IgD-negative memory B cell (primary cell): ENCODE data around the gene RNU1-1. TPM values are rescaled to one million over a fixed set of nuclear protein-coding genes. Genes with fewer than 3 reads are reported as not detected.
A peak's percentile ranks its signal among the peaks of the same experiment; 100 is the strongest.
"Not testable (repeated sequence)": the region's sequence is repeated elsewhere in the genome, so short reads cannot be mapped to it uniquely, and the experiment has no call there.

ENCODE experiments used
- H3K27ac Mint-ChIP-seq, 3 donors: one replicate each; pipeline ENCODE4 v1.8.0; 2020 to 2022; ENCODE audit warnings: mild to moderate bottlenecking in 3 of 3, mixed read lengths in 3 of 3, moderate library complexity in 1 of 3
- H3K27me3 Mint-ChIP-seq: one replicate; pipeline ENCODE4 v1.8.0; 2021; ENCODE audit warnings: mixed read lengths
- H3K36me3 Mint-ChIP-seq: one replicate; pipeline ENCODE4 v1.8.0; 2020; ENCODE audit warnings: mild to moderate bottlenecking, mixed read lengths
- H3K4me1 Mint-ChIP-seq, 3 donors: one replicate each; pipeline ENCODE4 v1.8.0; 2020 to 2022; ENCODE audit warnings: mixed read lengths in 3 of 3, mild to moderate bottlenecking in 1 of 3
- H3K4me3 Mint-ChIP-seq, 4 donors: one replicate each; pipeline ENCODE4 v1.8.0; 2020 to 2022; ENCODE audit warnings: mild to moderate bottlenecking in 4 of 4, mixed read lengths in 4 of 4, moderate library complexity in 3 of 4
- H3K9me3 Mint-ChIP-seq, 3 donors: one replicate each; pipeline ENCODE4 v1.8.0; 2020 to 2021; ENCODE audit warnings: mixed read lengths in 3 of 3, mild to moderate bottlenecking in 1 of 3
- polyA plus RNA-seq: library from polyadenylated mRNA; unstranded; fragments of 300-500 nt; fragmentation: Illumina TruSeq; gene quantifications from one replicate; pipeline ENCODE4 v1.2.3, GENCODE V29; 2021

The RNU1-1 gene
- polyA plus RNA-seq, 1 donor from 2014 or later: not detected

DNA sequence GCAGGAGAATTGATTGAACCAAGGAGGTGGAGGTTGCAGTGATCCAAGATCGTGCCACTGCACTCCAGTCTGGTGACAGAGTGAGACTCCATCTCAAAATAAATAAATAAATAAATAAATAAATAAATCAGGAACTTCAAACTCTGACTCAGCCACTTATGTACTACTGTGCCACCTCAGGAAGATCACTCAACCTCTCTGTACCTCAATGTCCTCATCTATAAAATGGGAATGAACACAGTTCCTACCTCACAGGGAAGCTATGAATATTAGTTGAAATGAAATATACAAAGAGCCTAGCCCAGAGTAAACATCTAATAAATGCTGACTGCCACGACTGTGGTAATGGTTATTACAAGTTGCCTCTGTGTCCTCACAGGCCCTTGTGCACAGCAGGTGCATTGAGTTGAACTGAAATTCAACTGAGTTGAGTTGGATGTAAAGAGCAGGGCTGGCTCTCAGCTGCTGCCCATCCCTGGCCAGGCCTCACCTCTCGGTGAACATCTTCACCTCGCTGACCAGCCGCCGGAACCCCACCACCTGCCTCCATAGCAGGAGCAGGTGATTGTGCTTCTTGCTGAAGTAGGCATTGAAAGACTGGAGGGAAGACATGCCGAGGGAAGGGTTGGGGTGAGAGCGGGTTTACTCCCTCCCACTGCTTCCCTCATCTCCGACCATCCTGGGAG lies 24.7 kb downstream of the RNU1-1 start:
- H3K4me1 Mint-ChIP-seq, H3K36me3 Mint-ChIP-seq, H3K9me3 Mint-ChIP-seq, H3K27me3 Mint-ChIP-seq, H3K27ac Mint-ChIP-seq, H3K4me3 Mint-ChIP-seq: not testable (repeated sequence)

DNA sequence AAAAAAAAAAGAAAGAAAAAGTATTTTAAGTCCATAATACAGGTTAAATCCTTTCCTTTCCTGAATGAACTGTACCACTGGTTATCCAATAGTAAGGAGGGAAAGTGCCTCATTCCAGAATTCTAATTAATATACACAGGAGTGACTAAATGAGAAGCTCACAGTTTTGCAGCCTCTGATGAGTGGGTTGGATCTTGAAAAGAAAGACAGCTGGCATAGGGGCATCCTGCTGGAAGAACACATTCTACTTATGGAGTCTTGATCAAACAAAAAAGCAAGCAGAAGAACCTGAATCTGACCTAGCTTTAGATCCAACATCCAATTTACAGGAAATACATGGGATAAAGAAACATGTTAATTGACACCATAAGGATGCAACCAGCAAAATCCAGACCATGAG lies 27.1 kb downstream of the RNU1-1 start:
- H3K9me3 Mint-ChIP-seq, H3K27ac Mint-ChIP-seq, H3K4me1 Mint-ChIP-seq, H3K36me3 Mint-ChIP-seq, H3K27me3 Mint-ChIP-seq, H3K4me3 Mint-ChIP-seq: not testable (repeated sequence)

DNA sequence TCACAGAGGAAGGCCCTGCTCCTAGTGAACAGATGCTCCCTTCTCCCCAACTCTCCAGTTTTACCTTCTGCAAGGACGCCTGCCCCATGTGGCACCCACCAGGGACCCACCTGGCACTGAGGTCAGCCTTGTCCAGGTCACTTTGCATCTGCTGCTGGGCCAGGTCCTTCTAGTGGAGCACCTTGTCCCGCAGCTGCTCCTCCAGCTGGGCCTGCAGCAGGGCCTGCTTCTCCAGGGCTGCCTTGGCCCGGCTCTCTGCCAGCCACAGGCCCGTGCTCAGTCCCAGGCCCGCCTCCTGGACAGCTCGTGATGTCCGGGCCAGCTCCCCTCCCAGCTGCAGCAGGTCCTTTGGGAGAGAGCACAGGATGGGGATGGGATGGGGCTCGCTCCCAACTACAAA lies 27.8 kb downstream of the RNU1-1 start:
- not testable (repeated sequence) for H3K9me3 Mint-ChIP-seq, H3K36me3 Mint-ChIP-seq, H3K27ac Mint-ChIP-seq, H3K27me3 Mint-ChIP-seq, H3K4me1 Mint-ChIP-seq, H3K4me3 Mint-ChIP-seq

DNA sequence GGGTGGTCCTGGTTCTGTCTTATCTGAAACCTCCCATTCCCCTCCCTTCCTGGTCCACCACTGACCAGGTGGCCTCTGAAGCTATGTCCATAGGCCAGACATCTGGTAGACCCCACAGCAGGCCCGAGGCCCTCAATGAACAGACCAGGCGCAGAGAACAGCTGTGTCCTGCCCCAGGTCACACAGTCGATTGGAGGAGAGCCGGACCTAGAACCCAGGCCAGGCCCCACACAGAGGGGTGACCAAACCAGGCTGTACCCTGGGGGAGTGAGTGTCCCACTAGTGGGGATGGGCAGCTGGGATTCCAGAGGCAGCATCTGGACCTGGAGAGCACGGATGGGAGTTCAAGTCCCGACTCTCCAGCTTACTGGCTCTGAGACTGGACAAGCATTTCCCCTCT lies 29.2 kb downstream of the RNU1-1 start:
- H3K9me3 Mint-ChIP-seq: no peaks in the 10 kb centered on the region
- H3K27ac Mint-ChIP-seq: no peak overlapping the region
- H3K4me1 Mint-ChIP-seq: no peaks in the 10 kb centered on the region
- no peak overlapping the region for H3K4me3 Mint-ChIP-seq
- no peaks in the 10 kb centered on the region for H3K27me3 Mint-ChIP-seq
- peaks cover 3% of the 10 kb centered on the region for H3K36me3 Mint-ChIP-seq

DNA sequence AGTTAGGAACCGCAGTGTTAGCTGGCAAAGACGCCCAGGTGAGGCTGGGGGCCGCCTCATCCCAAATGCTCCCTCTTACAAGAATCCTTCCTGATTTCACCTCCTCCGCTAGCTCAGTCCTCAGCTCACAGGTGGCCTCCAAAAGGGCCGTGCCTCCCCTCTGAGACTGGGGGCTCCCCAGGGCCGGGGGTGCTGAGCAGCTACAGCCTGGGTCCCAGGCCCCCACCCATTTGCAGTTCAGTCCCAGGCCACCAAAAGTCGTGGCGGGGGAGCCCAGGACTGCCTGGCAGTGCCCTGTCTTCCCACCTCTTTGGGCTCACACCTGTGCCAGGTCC lies 29.6 kb downstream of the RNU1-1 start:
- Mint-ChIP-seq H3K36me3 (peaks cover 3% of the 10 kb centered on the region), H3K27me3 (no peaks in the 10 kb centered on the region), H3K4me3 (no peak overlapping the region), H3K27ac (no peak overlapping the region), H3K4me1 (no peaks in the 10 kb centered on the region), H3K9me3 (no peaks in the 10 kb centered on the region)

DNA sequence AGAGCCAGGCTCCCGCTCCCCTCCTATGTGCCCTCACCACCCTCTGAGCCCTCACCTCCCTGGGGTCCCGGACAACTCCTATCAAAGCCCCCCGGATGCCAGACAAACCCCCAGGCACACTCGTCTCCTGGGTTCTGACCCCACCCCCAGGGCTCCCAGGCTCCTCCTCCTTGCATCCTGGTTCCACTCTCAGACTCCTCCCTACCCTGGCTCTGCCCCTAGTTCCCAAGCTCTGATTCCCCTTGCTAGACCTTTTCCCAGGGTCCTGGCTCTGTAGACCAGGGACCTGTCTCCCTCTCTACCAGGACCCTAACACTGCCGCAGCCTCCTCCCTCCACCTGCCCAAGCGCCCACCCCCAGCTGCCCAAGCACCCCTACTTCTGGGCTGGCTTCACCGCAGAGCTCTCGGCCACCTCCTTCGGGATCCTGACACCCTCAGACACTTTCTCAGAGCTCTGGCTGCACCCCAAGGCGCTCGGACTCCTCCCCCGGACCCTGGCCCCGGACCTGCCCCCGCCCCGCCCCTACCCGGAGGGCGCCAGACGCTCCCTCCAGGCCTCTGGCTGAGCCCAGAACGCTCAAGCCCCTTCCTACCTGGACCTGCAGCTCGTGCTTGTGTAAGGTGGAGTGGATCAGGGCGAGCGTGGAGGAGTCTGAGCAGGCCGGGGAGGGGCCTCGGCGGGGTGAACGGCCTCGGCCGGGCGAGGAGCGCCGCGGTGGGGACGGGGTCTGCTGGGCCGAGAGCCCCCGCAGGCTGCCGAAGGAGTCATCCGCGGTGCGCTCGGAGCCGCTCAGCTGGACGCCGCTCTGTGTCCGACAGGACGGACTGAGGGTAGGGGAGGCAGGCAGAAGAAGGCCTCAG lies 30.2 kb downstream of the RNU1-1 start:
- not testable (repeated sequence) for H3K9me3 Mint-ChIP-seq, H3K27me3 Mint-ChIP-seq, H3K4me3 Mint-ChIP-seq, H3K36me3 Mint-ChIP-seq, H3K4me1 Mint-ChIP-seq, H3K27ac Mint-ChIP-seq

DNA sequence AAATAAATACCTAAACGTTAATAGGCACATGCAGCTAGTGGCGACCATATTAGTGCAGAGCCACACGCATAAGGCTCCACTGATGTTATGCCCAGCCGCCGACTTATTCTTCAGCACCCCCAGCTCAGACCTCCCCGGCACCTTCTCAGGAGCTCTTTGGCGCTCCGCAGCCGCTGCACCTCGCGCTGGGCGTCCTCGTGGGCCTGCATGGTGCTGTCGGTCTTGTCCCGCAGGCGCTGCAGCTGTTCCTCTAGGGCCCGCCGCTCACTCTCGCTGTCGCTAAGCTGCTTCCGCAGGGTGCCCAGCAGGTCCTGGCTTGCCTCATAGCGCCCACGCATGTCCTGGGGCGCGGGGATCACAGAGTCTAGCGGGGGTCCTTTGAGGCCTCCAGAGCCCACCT lies 30.9 kb downstream of the RNU1-1 start:
- not testable (repeated sequence) for H3K9me3 Mint-ChIP-seq, H3K36me3 Mint-ChIP-seq, H3K4me1 Mint-ChIP-seq, H3K4me3 Mint-ChIP-seq, H3K27ac Mint-ChIP-seq, H3K27me3 Mint-ChIP-seq

DNA sequence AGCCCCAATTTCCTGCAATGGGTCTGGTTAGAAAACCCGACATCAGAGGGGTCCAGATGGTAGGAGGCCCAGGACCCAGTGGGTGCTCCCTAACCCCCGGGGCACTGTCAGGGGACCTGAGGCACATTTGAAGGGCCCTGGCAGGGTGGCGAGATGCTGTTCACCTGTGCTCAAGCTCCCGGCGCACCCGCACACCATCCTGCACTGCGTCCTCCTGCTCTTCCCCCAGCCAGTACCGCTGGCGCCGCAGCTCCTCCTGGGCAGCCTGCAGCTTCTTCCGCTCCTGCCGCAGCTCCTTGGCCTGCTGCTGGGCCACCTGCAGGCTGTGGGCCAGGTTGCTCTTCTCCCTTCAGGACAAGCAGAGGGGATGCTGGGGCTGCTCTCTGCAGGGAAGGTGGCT lies 36.0 kb downstream of the RNU1-1 start:
- peaks cover 4% of the 10 kb centered on the region for H3K36me3 Mint-ChIP-seq
- no peaks in the 10 kb centered on the region for H3K9me3 Mint-ChIP-seq

DNA sequence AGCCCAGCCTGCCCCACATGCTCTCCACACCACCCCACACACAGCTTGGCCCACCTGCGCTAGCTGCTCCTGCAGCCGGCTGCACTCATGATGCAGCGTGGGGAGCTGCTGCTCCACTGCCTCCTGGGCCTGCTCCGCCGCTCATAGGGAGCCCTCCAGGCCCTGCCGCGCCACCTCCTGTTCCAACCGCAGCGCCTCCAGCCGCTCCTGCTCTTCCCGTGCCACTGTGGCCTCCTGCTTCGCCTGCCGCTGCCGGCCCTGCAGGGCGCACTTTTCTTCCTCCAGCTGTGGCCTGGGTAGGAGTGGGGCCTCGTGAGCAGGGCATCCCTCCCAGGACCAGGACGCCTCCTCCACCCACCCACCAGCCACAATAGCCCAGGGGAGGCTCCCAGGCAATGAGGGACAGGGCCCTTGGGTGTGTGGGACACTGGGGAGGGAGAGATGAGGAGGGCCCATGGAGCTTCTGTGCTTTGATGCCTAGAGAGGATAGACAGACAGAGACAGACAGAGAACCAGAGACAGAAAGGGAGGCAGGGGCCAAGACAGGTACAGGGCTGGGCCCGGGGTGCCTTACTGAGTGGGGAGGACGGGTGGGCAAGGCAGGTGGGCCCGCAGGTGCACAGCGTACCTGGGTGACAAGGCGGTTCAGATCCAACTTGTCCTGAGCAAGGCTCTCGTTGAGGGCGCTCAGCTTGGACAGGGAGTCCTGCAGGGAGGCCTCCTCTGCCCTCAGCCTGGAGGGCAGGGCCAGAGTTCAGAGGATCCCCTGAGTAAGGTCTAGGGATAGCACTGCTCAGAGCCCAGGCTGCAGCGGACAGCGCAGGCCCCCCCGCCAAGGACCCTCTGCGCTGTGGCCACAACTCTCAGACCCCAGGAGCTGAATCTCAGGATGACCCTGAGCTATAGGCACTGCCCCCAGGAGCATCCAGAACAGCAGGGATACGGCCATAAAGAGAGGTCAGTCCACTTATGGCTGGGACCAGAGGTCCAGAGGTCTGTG lies 38.0 kb downstream of the RNU1-1 start:
- not testable (repeated sequence) for H3K27ac Mint-ChIP-seq, H3K9me3 Mint-ChIP-seq, H3K27me3 Mint-ChIP-seq, H3K4me1 Mint-ChIP-seq, H3K36me3 Mint-ChIP-seq, H3K4me3 Mint-ChIP-seq

More for the DNA sequence above, 36.0 kb downstream of the RNU1-1 start:
- no peak overlapping the region for H3K27ac Mint-ChIP-seq
- no peak overlapping the region for H3K4me3 Mint-ChIP-seq
- no peaks in the 10 kb centered on the region for H3K27me3 Mint-ChIP-seq
- H3K4me1 Mint-ChIP-seq: peaks cover 0 to 5% (median 0%) of the 10 kb centered on the region in 3 donors

DNA sequence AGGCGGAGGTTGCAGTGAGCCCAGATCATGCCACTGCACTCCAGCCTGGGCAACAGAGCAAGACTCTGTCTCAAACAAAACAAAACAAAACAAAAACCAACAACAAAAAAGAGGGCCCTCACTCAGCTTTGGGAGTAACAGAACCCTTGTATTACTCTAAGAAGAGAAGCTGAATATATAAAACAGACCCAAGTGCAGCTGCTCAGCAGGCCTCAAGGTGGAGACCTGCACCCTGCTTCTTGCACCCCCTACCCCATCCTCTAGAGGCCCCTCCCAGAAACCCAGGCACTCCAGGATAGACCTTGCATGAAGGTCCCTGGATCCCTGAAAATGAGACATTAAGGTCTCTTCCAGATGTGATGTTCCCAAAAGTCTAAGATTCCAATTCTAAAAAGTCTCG lies 39.2 kb downstream of the RNU1-1 start:
- not testable (repeated sequence) for H3K27ac Mint-ChIP-seq, H3K4me1 Mint-ChIP-seq, H3K36me3 Mint-ChIP-seq, H3K27me3 Mint-ChIP-seq, H3K9me3 Mint-ChIP-seq, H3K4me3 Mint-ChIP-seq

DNA sequence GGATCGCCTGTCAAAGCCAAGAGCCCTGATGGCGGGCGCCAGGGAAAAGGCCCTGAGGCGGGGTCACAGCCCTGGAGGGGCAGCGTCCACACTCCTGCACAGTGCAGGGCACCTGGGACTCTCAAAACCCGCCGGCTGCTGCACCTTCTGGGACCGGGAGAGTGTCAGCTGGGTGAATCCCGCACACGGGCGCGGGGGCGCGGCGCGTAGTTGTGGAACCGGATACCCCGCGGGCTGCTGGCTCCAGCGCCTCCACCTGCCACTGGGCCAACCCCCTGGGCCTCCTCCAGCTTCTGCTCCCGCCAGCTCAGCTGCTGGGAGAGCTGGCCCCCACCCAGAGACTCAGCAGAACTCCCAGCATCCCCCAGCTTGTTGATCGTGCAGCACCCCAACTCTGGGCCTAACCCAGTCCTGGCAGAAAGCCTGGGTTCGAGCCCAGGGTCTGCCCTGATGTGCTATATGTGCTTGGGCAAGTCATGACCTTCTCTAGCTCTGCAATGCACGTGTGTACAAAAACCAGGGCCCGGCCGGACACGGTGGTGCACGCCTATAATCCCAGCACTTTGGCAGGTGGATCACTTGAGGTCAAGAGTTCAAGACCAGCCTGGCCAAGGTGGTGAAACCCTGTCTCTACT lies 39.8 kb downstream of the RNU1-1 start:
- H3K36me3 Mint-ChIP-seq: peaks cover 2% of the 10 kb centered on the region
- no peak overlapping the region for H3K4me3 Mint-ChIP-seq
- H3K27ac Mint-ChIP-seq: no peak overlapping the region
- H3K9me3 Mint-ChIP-seq: no peaks in the 10 kb centered on the region
- H3K27me3 Mint-ChIP-seq: no peaks in the 10 kb centered on the region
- H3K4me1 Mint-ChIP-seq: peaks cover 0 to 7% (median 1%) of the 10 kb centered on the region in 3 donors

DNA sequence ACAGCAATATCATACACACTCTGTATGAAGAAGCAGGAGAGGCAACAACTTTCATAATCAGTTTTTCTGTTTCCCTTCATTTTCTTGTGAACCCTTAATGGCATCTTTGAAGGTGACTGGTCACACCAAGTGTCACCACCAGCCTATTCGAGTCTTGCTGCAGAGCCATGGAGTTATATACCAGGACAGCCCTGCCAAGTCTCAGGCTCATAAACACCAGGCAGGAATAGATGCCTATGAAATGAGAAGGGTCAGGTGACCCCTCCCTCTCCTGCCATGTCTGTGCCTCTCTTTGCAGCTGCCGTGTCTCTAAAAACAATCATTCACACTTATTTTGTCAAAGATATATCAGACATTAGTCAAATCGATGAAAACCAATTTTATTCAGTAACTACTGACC lies 45.5 kb downstream of the RNU1-1 start:
- H3K4me3 Mint-ChIP-seq: no peak overlapping the region
- peaks cover 2 to 7% (median 4%) of the 10 kb centered on the region in 3 donors for H3K4me1 Mint-ChIP-seq
- peaks cover 7% of the 10 kb centered on the region for H3K36me3 Mint-ChIP-seq
- H3K9me3 Mint-ChIP-seq: no peaks in the 10 kb centered on the region
- H3K27ac Mint-ChIP-seq: no peak overlapping the region
- H3K27me3 Mint-ChIP-seq: no peaks in the 10 kb centered on the region

DNA sequence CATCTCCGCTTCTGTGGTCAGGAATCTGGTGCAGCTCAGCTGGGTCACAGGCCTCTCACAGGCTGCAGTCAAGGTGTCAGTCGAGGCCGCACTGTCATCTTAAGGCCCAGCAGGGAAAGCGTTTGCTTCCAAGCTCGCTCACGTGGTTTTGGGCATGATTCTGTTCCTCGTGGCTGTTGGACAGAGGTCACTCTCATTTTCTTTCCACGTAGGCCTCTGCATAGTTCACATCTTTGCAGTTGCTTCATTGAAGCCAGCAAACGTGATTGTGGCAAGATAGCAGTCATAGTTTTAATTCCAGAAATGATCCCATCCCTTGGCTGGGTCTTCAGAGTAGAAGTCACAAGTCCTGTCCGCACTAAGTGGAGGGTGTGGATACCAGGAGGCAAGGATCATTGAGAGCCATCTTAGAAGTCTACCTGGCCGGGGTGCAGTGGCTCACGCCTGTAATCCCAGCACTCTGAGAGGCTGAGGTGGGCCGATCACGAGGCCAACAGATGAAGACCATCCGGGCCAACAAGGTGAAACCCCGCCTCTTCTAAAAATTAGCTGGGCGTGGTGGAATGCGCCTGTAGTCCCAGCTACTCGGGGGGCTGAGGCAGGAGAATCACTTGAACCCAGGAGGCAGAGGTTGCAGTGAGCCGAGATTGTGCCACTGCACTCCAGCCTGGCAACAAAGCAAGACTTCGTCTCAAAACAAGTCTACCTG lies 49.0 kb downstream of the RNU1-1 start:
- Mint-ChIP-seq H3K36me3 (peaks cover 7% of the 10 kb centered on the region), H3K27ac (no peak overlapping the region), H3K4me3 (peak overlapping the region in 1 of 4 donors; percentile 34), H3K9me3 (no peaks in the 10 kb centered on the region), H3K4me1 (peaks cover 0 to 7% (median 2%) of the 10 kb centered on the region in 3 donors), H3K27me3 (no peaks in the 10 kb centered on the region)
